IPS-11a (cell line): ENCODE measurements around the gene ESRRA.

Experiments
- H3K4me3 ChIP-seq: one replicate; pipeline ENCODE4 v1.5.1; 2013; ENCODE audit warnings: low read depth, low read length, control low read depth

ESRRA gene

GRCh38 chr11:64361659-64362058 lies 56.3 kb downstream of the ESRRA start:
- no peak overlapping the region for H3K4me3 ChIP-seq

GRCh38 chr11:64362339-64362738 lies 57.0 kb downstream of the ESRRA start:
- H3K4me3 ChIP-seq: no peak overlapping the region

GRCh38 chr11:64364435-64364834 lies 59.1 kb downstream of the ESRRA start:
- H3K4me3 ChIP-seq: no peak overlapping the region

- H3K4me3 ChIP-seq: no peak overlapping the region
These were observed 59.6 kb downstream of the ESRRA start for GRCh38 chr11:64364911-64365310.
